Esophagus squamous epithelium (tissue), 5 donors: Measurements from ENCODE around the gene SCRT2. TPM values are rescaled to one million over a fixed set of nuclear protein-coding genes. Genes with fewer than 3 reads are reported as not detected.
A peak's percentile ranks its signal among the peaks of the same experiment; 100 is the strongest.

Experiments used
- DNase-seq: peaks from one replicate; lab custom pipeline; 2025; lab: John Stamatoyannopoulos, UW
- H3K27ac ChIP-seq, 4 donors: fragments of 200-600 bp; sonication (generic); one replicate each; pipeline ENCODE4 v1.5.1; 2016 to 2019; ENCODE audit warnings: mild to moderate bottlenecking in 1 of 4
- H3K27me3 ChIP-seq, 4 donors: fragments of 200-600 bp; sonication (generic); 1 replicate in 3 of 4; 2 replicates in 1 of 4; pipeline versions ENCODE4 v1.5.1 to v1.6.0; 2017 to 2021; ENCODE audit warnings: antibody characterized with exemption in 1 of 4
- H3K36me3 ChIP-seq, 3 donors: fragments of 200-600 bp; sonication (generic); one replicate each; pipeline ENCODE4 v1.5.1; 2016 to 2019
- H3K4me1 ChIP-seq, 3 donors: fragments of 200-600 bp; sonication (generic); one replicate each; pipeline ENCODE4 v1.5.1; 2017 to 2019
- H3K4me3 ChIP-seq, 4 donors: fragments of 200-600 bp; sonication (generic); 1 replicate in 3 of 4; 2 replicates in 1 of 4; pipeline ENCODE4 v1.5.1; 2016 to 2019; ENCODE audit warnings: mild to moderate bottlenecking in 2 of 4, moderate library complexity in 1 of 4
- H3K9me3 ChIP-seq, 3 donors: fragments of 200-600 bp; sonication (generic); one replicate each; pipeline ENCODE4 v1.5.1; 2016 to 2019
- CTCF ChIP-seq, 6 experiments: fragments of 450-650 bp in 4 of 6; fragments of 200-600 bp in 2 of 6; sonication (generic) in 2 of 6; IDR thresholded peaks; one replicate each; pipeline ENCODE4 v1.5.1; 2016 to 2019; ENCODE audit warnings: antibody characterized with exemption in 6 of 6, mild to moderate bottlenecking in 4 of 6, moderate library complexity in 4 of 6
- POLR2A ChIP-seq, 4 donors: fragments of 450-650 bp; IDR thresholded peaks; one replicate each; pipeline ENCODE4 v1.6.1; 2017; ENCODE audit warnings: antibody characterized with exemption in 4 of 4, mild to moderate bottlenecking in 4 of 4, moderate library complexity in 3 of 4
- whole genome bisulfite sequencing, 2 donors: methylation state at CpG; one replicate each; pipeline ENCODE4 v1.1.5; 2018; 5-methylcytosine and 5-hydroxymethylcytosine counted together
- intact Hi-C: fragments of 100-400 bp; cut with DNase I; formaldehyde crosslinking; loops from one replicate; pipeline ENCODE4 v1.15.0; 2022
- total RNA-seq, 4 donors: library from RNA; depleted of rRNA; stranded (reverse); fragments of >200 nt; gene quantifications; one replicate each; pipeline ENCODE4 v1.1.0, GENCODE V29; 2016
- donor health status: DM: yes; HTN: yes; CAD: no.

Gene SCRT2
- total RNA-seq, 4 donors from 2014 or later, result not detected

- no peak for DNase-seq
- H3K36me3 ChIP-seq, result no peaks in the 10 kb centered on the region
- intact Hi-C loops, result no loop called here
- no peak overlapping the region for H3K4me3 ChIP-seq
- peaks cover 0 to 8% (median 7%) of the 10 kb centered on the region in 3 donors for H3K4me1 ChIP-seq
- TF ChIP-seq POLR2A (IDR thresholded peaks at IDR 0.05), result no peak
- no peak for TF ChIP-seq CTCF (IDR thresholded peaks at IDR 0.05)
- peaks cover 3 to 97% (median 15%) of the 10 kb centered on the region in 4 donors for H3K27me3 ChIP-seq
- H3K9me3 ChIP-seq, result no peaks in the 10 kb centered on the region
- H3K27ac ChIP-seq, result no peak overlapping the region
Measured at GRCh38 chr20:668050-668449, 7.6 kb downstream of the SCRT2 start.

GRCh38 chr20:667351-668034 is 8.1 kb downstream of the SCRT2 start:
- no peaks in the 10 kb centered on the region for H3K9me3 ChIP-seq
- intact Hi-C loops, result no loop called here
- H3K36me3 ChIP-seq, result no peaks in the 10 kb centered on the region
- 22 to 23% methylated on average over 8 of the region's 9 CpGs for WGBS, 2 donors
- H3K4me3 ChIP-seq, result no peak overlapping the region
- peaks cover 5 to 97% (median 17%) of the 10 kb centered on the region in 4 donors for H3K27me3 ChIP-seq
- no peak for TF ChIP-seq POLR2A (IDR thresholded peaks at IDR 0.05)
- TF ChIP-seq CTCF (IDR thresholded peaks at IDR 0.05), result peak; percentile 54 to 75 (median 62)
- no peak overlapping the region for H3K27ac ChIP-seq
- peaks cover 0 to 9% (median 7%) of the 10 kb centered on the region in 3 donors for H3K4me1 ChIP-seq
- no peak for DNase-seq

GRCh38 chr20:666877-667276 is 8.7 kb downstream of the SCRT2 start:
- no peaks in the 10 kb centered on the region for H3K9me3 ChIP-seq
- no peak for DNase-seq
- intact Hi-C loops, result no loop called here
- H3K27ac ChIP-seq, result no peak overlapping the region
- no peaks in the 10 kb centered on the region for H3K36me3 ChIP-seq
- 21 to 47% methylated on average over 3 to 4 of the region's 4 CpGs for WGBS, 2 donors
- H3K27me3 ChIP-seq, result peaks cover 5 to 97% (median 20%) of the 10 kb centered on the region in 4 donors
- no peak overlapping the region for H3K4me3 ChIP-seq
- TF ChIP-seq CTCF (IDR thresholded peaks at IDR 0.05) (no peak), POLR2A (IDR thresholded peaks at IDR 0.05) (no peak)
- H3K4me1 ChIP-seq, result peaks cover 4 to 15% (median 13%) of the 10 kb centered on the region in 3 donors

GRCh38 chr20:665276-665675 is 10.3 kb downstream of the SCRT2 start:
- intact Hi-C loops, result no loop called here
- Histone ChIP-seq H3K36me3 (no peaks in the 10 kb centered on the region), H3K27me3 (peaks cover 5 to 98% (median 21%) of the 10 kb centered on the region in 4 donors), H3K9me3 (no peaks in the 10 kb centered on the region), H3K4me3 (no peak overlapping the region), H3K4me1 (peaks cover 7 to 20% (median 15%) of the 10 kb centered on the region in 3 donors), H3K27ac (no peak overlapping the region)
- TF ChIP-seq POLR2A (IDR thresholded peaks at IDR 0.05) (no peak), CTCF (IDR thresholded peaks at IDR 0.05) (no peak)
- WGBS, 2 donors, result 40 to 67% methylated on average over 1 to 6 of the region's 6 CpGs
- DNase-seq, result no peak

- H3K9me3 ChIP-seq, result no peaks in the 10 kb centered on the region
Measured at GRCh38 chr20:664576-664975, 11.0 kb downstream of the SCRT2 start.

More at GRCh38 chr20:664576-664975, 11.0 kb downstream of the SCRT2 start:
- H3K36me3 ChIP-seq, result no peaks in the 10 kb centered on the region
- H3K4me1 ChIP-seq, result peaks cover 7 to 20% (median 15%) of the 10 kb centered on the region in 3 donors
- no peak for DNase-seq
- peaks cover 5 to 98% (median 21%) of the 10 kb centered on the region in 4 donors for H3K27me3 ChIP-seq
- TF ChIP-seq POLR2A (IDR thresholded peaks at IDR 0.05) (no peak), CTCF (IDR thresholded peaks at IDR 0.05) (no peak)
- 29 to 39% methylated on average over 3 to 12 of the region's 13 CpGs for WGBS, 2 donors
- intact Hi-C loops, result no loop called here
- H3K4me3 ChIP-seq, result no peak overlapping the region
- no peak overlapping the region for H3K27ac ChIP-seq
